Heart right ventricle (tissue), 16 donors: ENCODE data around the gene SLC6A9. TPM values are rescaled to one million over a fixed set of nuclear protein-coding genes. Genes with fewer than 3 reads are reported as not detected.

Experiments
- ATAC-seq, 8 donors: fragments of 200-7000 bp; cut with Tn5 transposase; one replicate each; pipeline ENCODE4 v1.9.1; 2020; ENCODE audit warnings: mild to moderate bottlenecking in 8 of 8, moderate library complexity in 8 of 8, moderate number of reproducible peaks in 1 of 8
- DNase-seq, 2 donors: peaks; one replicate each; pipeline ENCODE4 v3.0.0-alpha.2; 2020
- H3K27ac ChIP-seq, 10 donors: fragments of 200-600 bp; sonication (generic) in 2 of 10; one replicate each; pipeline versions ENCODE4 v1.5.0 to v1.8.0; 2020 to 2022; ENCODE audit warnings: mild to moderate bottlenecking in 3 of 10
- H3K27me3 ChIP-seq, 7 donors: fragments of 200-600 bp; one replicate each; pipeline ENCODE4 v1.8.0; 2021 to 2022; ENCODE audit warnings: mild to moderate bottlenecking in 2 of 7
- H3K36me3 ChIP-seq, 9 donors: fragments of 200-600 bp; sonication (generic) in 1 of 9; one replicate each; pipeline versions ENCODE4 v1.5.0 to v1.8.0; 2020 to 2022; ENCODE audit warnings: mild to moderate bottlenecking in 2 of 9
- H3K4me1 ChIP-seq, 9 donors: fragments of 200-600 bp; sonication (generic) in 1 of 9; one replicate each; pipeline versions ENCODE4 v1.5.0 to v1.8.0; 2020 to 2022; ENCODE audit warnings: mild to moderate bottlenecking in 4 of 9
- H3K4me3 ChIP-seq, 10 donors: fragments of 200-600 bp; sonication (generic) in 2 of 10; one replicate each; pipeline versions ENCODE4 v1.5.0 to v1.8.0; 2020 to 2022; ENCODE audit warnings: mild to moderate bottlenecking in 7 of 10, moderate library complexity in 2 of 10
- H3K9me3 ChIP-seq, 11 donors: fragments of 200-600 bp in 10 of 11; sonication (generic) in 2 of 11; one replicate each; pipeline versions ENCODE4 v1.5.0 to v1.8.0; 2013 to 2022; ENCODE audit warnings: mild to moderate bottlenecking in 2 of 11, control low read depth in 1 of 11, moderate library complexity in 1 of 11
- WGBS, 2 donors: extraction: QIAGEN DNeasy Blood & Tissue Kit; methylation state at CpG; one replicate each; pipeline ENCODE4 v1.1.7; 2013; ENCODE audit warnings: inconsistent platforms in 1 of 2; 5-methylcytosine and 5-hydroxymethylcytosine counted together
- intact Hi-C, 10 donors: fragments of 100-400 bp; cut with DNase I; formaldehyde crosslinking; loops; one replicate each; pipeline versions ENCODE4 v1.11.1 to v1.14.2; 2022
- polyA plus RNA-seq, 2 donors: library from polyadenylated mRNA; stranded (reverse); fragments of 200-250 nt; gene quantifications; one replicate each; pipeline ENCODE4 v1.2.3, GENCODE V29; 2013
- total RNA-seq, 10 donors: library from RNA; stranded (reverse); fragmentation: NEBNext Ultra II Directional in 3 of 10; extraction: Animal tissue kit (Norgen Biotek cat#: 25700) in 3 of 10; gene quantifications; one replicate each; pipeline versions ENCODE4 v1.2.1 to v1.2.4, GENCODE V29; 2021 to 2023
- TF ChIP-seq, protein P1 (sequence below), 9 donors: fragments of 200-600 bp; sonication (generic) in 2 of 9; IDR thresholded peaks; one replicate each; pipeline versions ENCODE4 v1.5.0 to v1.8.0; 2021 to 2022; ENCODE audit warnings: antibody characterized with exemption in 9 of 9, mild to moderate bottlenecking in 5 of 9, moderate library complexity in 1 of 9
- donor health status: Arrhythmogenic right ventricular cardiomyopathy.
- donor health status: ischemic (EF 13 %, LVEDD 7.1; RV severe dilation, severe dysfunction).
- donor health status: healthy with polysubstance abuse.
- donor health status: DM: no; HTN: yes; CAD: no.
- donor health status: DM: no; HTN: no; CAD: no.
- donor health status: ischemic (EF 25% LVEDD 6.9; RV normal size, moderate dysfunction).
- donor health status: ischemic (EF 25% LVEDD 5.7; RV mildly dilated, moderate dysfunction).
- donor health status: healthy.
- donor health status: DM: yes; HTN: yes; CAD: no.
- donor health status: Ischemic cardiomyopathy.
- donor health status: ischemic (EF 35%, LVEDD 5.7; RV mildly dilated, moderate dysfunction).
- donor health status: nonischemic (EF 11% LVEDD 7.7; RV severe dilation, severe dysfunction).
- donor health status: DM: yes; HTN: yes; CAD: no.
- donor health status: PGD.
- donor health status: ischemic (EF 29% LVEDD 5.4; RV normal size, mild dysfunction).
- donor health status: nonischemic (EF 23%, LVEDD 6.1; RV moderate dilation, normal function).

The SLC6A9 gene
- total and polyA plus RNA-seq, 12 donors, result 0.32 to 1.7 (median 0.96) TPM

DNA sequence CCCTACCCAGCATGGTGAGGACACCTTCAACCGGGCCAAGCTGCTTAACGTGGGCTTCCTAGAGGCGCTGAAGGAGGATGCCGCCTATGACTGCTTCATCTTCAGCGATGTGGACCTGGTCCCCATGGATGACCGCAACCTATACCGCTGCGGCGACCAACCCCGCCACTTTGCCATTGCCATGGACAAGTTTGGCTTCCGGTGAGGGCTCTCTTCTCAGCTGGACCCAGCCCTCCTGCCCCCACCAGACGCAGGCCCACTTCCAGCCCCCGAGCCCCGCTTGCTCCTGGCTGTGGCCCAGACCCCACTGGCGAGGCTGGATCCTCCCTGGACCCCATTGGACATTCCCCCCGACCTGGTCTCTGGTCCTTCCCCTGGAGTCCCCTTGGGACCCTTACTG lies 46.4 kb downstream of the SLC6A9 start:
- H3K4me1 ChIP-seq, result peaks cover 3 to 12% (median 7%) of the 10 kb centered on the region in 9 donors
- WGBS, 2 donors, result 95 to 98% methylated on average over 16 of the region's 16 CpGs
- no peak overlapping the region for H3K27ac ChIP-seq
- no peaks in the 10 kb centered on the region for H3K27me3 ChIP-seq
- peaks cover 0 to 22% (median 0%) of the 10 kb centered on the region in 9 donors for H3K36me3 ChIP-seq
- no peaks in the 10 kb centered on the region for H3K9me3 ChIP-seq
- no peak overlapping the region for H3K4me3 ChIP-seq
- no peak for ATAC-seq
- intact Hi-C loops, result no loop called here
- TF ChIP-seq, protein P1, sequence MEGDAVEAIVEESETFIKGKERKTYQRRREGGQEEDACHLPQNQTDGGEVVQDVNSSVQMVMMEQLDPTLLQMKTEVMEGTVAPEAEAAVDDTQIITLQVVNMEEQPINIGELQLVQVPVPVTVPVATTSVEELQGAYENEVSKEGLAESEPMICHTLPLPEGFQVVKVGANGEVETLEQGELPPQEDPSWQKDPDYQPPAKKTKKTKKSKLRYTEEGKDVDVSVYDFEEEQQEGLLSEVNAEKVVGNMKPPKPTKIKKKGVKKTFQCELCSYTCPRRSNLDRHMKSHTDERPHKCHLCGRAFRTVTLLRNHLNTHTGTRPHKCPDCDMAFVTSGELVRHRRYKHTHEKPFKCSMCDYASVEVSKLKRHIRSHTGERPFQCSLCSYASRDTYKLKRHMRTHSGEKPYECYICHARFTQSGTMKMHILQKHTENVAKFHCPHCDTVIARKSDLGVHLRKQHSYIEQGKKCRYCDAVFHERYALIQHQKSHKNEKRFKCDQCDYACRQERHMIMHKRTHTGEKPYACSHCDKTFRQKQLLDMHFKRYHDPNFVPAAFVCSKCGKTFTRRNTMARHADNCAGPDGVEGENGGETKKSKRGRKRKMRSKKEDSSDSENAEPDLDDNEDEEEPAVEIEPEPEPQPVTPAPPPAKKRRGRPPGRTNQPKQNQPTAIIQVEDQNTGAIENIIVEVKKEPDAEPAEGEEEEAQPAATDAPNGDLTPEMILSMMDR (IDR thresholded peaks at IDR 0.05), result no peak
- DNase-seq, result no peak

DNA sequence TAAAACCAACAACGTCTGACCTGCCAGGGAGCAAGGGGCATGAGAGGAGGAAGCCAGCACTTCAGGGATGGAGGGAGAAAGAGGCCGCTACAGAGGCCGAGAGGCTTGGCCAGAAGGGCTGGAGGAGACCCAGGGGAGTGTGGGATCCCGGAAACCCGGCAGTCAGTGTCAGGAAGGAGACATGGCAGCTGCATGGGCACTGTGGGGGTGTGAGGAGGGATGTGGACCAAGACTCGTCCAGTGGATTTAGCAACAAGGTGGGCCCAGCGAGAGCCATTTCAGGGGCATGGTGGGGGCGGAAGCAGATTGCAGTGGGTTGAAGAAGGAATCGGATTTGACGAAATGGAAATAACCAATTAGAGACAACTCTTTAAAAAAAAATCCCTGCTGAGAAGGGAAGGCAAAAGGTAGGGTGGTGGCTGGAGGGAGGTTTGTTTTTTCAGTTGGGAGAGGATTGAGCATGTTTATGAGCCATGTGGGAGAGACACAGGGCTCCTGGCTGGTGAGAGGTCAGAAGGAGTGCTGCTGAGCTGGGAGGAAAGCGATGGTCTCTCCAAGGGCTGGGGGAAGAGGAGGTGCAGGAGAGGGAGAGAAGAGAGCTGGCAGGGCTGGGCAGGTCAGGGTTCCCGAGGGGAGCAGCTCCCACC lies 47.9 kb downstream of the SLC6A9 start:
- H3K27me3 ChIP-seq, result no peaks in the 10 kb centered on the region
- peaks cover 0 to 22% (median 0%) of the 10 kb centered on the region in 9 donors for H3K36me3 ChIP-seq
- H3K4me1 ChIP-seq, result peaks cover 6 to 20% (median 15%) of the 10 kb centered on the region in 9 donors
- no peak for ATAC-seq
- TF ChIP-seq, protein P1 (IDR thresholded peaks at IDR 0.05), result no peak
- 74 to 77% methylated on average over 12 of the region's 12 CpGs for WGBS, 2 donors
- no peaks in the 10 kb centered on the region for H3K9me3 ChIP-seq
- DNase-seq, result no peak
- H3K27ac ChIP-seq, result peak overlapping the region in 1 of 10 donors; percentile 36
- intact Hi-C loops, result no loop called here
- H3K4me3 ChIP-seq, result no peak overlapping the region

- ATAC-seq (no peak), DNase-seq (no peak)
- Histone ChIP-seq H3K36me3 (peaks cover 0 to 27% (median 4%) of the 10 kb centered on the region in 9 donors), H3K27me3 (no peaks in the 10 kb centered on the region), H3K9me3 (no peaks in the 10 kb centered on the region), H3K4me1 (peaks cover 7 to 25% (median 19%) of the 10 kb centered on the region in 9 donors), H3K27ac (peak overlapping the region in 1 of 10 donors; percentile 36), H3K4me3 (no peak overlapping the region)
- 86% methylated on average over 15 of the region's 15 CpGs for WGBS, 2 donors
- intact Hi-C loops, result no loop called here
- TF ChIP-seq, protein P1 (IDR thresholded peaks at IDR 0.05), result no peak
Observed at GRCh38 chr1:43982808-43983207, 48.5 kb downstream of the SLC6A9 start.

DNA sequence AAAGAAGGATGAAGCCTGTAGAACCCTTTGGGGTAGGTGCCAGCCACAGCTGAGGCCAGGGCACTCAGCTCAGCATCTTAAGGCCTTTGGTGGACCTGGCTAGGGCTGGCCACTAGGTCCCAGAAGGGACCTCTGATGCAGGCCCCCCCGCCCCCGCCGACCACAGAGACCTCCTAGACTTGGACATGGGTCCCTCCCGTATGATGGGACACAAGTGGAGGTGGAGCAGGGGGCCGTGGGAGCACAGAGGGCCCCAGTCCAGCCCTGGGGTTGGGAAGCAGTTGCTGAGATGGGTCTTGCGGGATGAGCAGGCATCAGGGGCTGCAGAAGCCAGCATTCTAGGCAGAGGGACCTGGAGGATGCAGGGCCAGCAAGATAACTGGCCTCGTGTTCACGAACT lies 49.0 kb downstream of the SLC6A9 start:
- no peak for ATAC-seq
- 93 to 95% methylated on average over 8 of the region's 8 CpGs for WGBS, 2 donors
- Histone ChIP-seq H3K27ac (no peak overlapping the region), H3K4me1 (peaks cover 7 to 31% (median 24%) of the 10 kb centered on the region in 9 donors), H3K4me3 (no peak overlapping the region), H3K9me3 (no peaks in the 10 kb centered on the region), H3K36me3 (peaks cover 0 to 33% (median 9%) of the 10 kb centered on the region in 9 donors), H3K27me3 (no peaks in the 10 kb centered on the region)
- intact Hi-C loops, result no loop called here
- TF ChIP-seq, protein P1 (IDR thresholded peaks at IDR 0.05), result no peak
- no peak for DNase-seq
